Erythroblast (primary cell): Measurements from ENCODE around the gene NACA2.

ENCODE experiments used
- GATA1 ChIP-seq: IDR thresholded peaks from 2 replicates; pipeline ENCODE4 v1.6.1; 2011; ENCODE audit warnings: low read depth, mild to moderate bottlenecking, control low read depth, low read length, moderate library complexity
- POLR2A ChIP-seq: IDR thresholded peaks from 2 replicates; pipeline ENCODE4 v1.6.1; 2011; ENCODE audit warnings: mild to moderate bottlenecking, low read length

GRCh38 chr17:61582593-61582992, 8.4 kb downstream of the NACA2 start:
- TF ChIP-seq POLR2A (no peak), GATA1 (no peak)
